Fibroblast of lung (primary cell): Measurements from ENCODE around the gene MAEL.

ENCODE experiments used
- CTCF ChIP-seq, 2 donors: IDR thresholded peaks in 1 of 2; conservative IDR thresholded peaks in 1 of 2; 1 replicate in 1 of 2; 2 replicates in 1 of 2; pipeline ENCODE4 v1.5.1; 2011 to 2012; ENCODE audit warnings: low read length in 2 of 2, control low read depth in 1 of 2, inconsistent platforms in 1 of 2, low read depth in 1 of 2, mild to moderate bottlenecking in 1 of 2
- EZH2 ChIP-seq: IDR thresholded peaks from 2 replicates; pipeline ENCODE4 v1.5.1; 2012; ENCODE audit warnings: low read length, control low read depth, mild to moderate bottlenecking; ENCODE audit errors: missing control alignments

GRCh38 chr1:166981589-166981988 is 7.5 kb upstream of the MAEL start:
- no peak for TF ChIP-seq CTCF (conservative IDR thresholded peaks at IDR 0.05 in 1 of 2, IDR thresholded peaks at IDR 0.05 in 1 of 2; ENCODE audit: low read depth in 1 of 2, low read length in 2 of 2)
- no peak for TF ChIP-seq EZH2
